ENCODE data around the gene SLC22A31.
"Not testable (repeated sequence)": the region's sequence is repeated elsewhere in the genome, so short reads cannot be mapped to it uniquely, and the experiment has no call there.

SLC22A31 gene

GRCh38 chr16:89200124-89200849 lies at the start of gene SLC22A31:
SLC22A31 (minus strand) TSS chr16:89200537; CDS start chr16:89200501, 36 bp downstream.
- no peak for FAIRE-seq

- FAIRE-seq, result no peak
These were observed 48.1 kb upstream of the SLC22A31 start for GRCh38 chr16:89248196-89248982.

GRCh38 chr16:89247734-89248075 lies 47.4 kb upstream of the SLC22A31 start:
- FAIRE-seq, result not testable (repeated sequence)

GRCh38 chr16:89246903-89247733 lies 46.8 kb upstream of the SLC22A31 start:
- no peak for FAIRE-seq

GRCh38 chr16:89246383-89246902 lies 46.1 kb upstream of the SLC22A31 start:
- no peak for FAIRE-seq

GRCh38 chr16:89244754-89245153 lies 44.4 kb upstream of the SLC22A31 start:
- FAIRE-seq, result no peak

- FAIRE-seq, result not testable (repeated sequence)
These were observed 43.9 kb upstream of the SLC22A31 start for GRCh38 chr16:89244264-89244663.

- no peak for FAIRE-seq
These were observed 43.3 kb upstream of the SLC22A31 start for GRCh38 chr16:89243664-89244063.

GRCh38 chr16:89242795-89243200 lies 42.5 kb upstream of the SLC22A31 start:
- no peak for FAIRE-seq

- FAIRE-seq, result no peak
These were observed 41.1 kb upstream of the SLC22A31 start for GRCh38 chr16:89241187-89242007.

GRCh38 chr16:89237733-89238132 lies 37.4 kb upstream of the SLC22A31 start:
- no peak for FAIRE-seq

GRCh38 chr16:89233678-89234490 lies 33.5 kb upstream of the SLC22A31 start:
- no peak for FAIRE-seq

GRCh38 chr16:89232107-89232506 lies 31.8 kb upstream of the SLC22A31 start:
- no peak for FAIRE-seq

- FAIRE-seq, result no peak
These were observed 29.9 kb upstream of the SLC22A31 start for GRCh38 chr16:89230255-89230654.

GRCh38 chr16:89224665-89225064 lies 24.3 kb upstream of the SLC22A31 start:
- FAIRE-seq, result no peak

GRCh38 chr16:89222931-89223330 lies 22.6 kb upstream of the SLC22A31 start:
- no peak for FAIRE-seq

GRCh38 chr16:89221604-89222003 lies 21.3 kb upstream of the SLC22A31 start:
- no peak for FAIRE-seq

- FAIRE-seq, result no peak
These were observed 19.0 kb upstream of the SLC22A31 start for GRCh38 chr16:89219365-89219764.

- FAIRE-seq, result no peak
These were observed 17.3 kb upstream of the SLC22A31 start, which contains the start of gene ZNF778 for GRCh38 chr16:89217388-89218191. ZNF778 (plus strand) TSS chr16:89217703; CDS start chr16:89221128, 3,425 bp downstream.

GRCh38 chr16:89217138-89217387 lies 16.7 kb upstream of the SLC22A31 start:
- FAIRE-seq, result no peak
